Mucosa of descending colon (tissue), 3 donors: Measurements from ENCODE around the gene MTG1. TPM values are rescaled to one million over a fixed set of nuclear protein-coding genes. Genes with fewer than 3 reads are reported as not detected.

ENCODE experiments used
- ATAC-seq: fragments of 200-7000 bp; cut with Tn5 transposase; one replicate; pipeline ENCODE4 v1.9.1; 2020; ENCODE audit warnings: mild to moderate bottlenecking, moderate library complexity
- DNase-seq, 3 donors: peaks; one replicate each; pipeline ENCODE4 v3.0.0-alpha.2; 2020
- H3K36me3 ChIP-seq: fragments of 200-600 bp; one replicate; pipeline ENCODE4 v1.8.0; 2021; ENCODE audit warnings: low read depth, mild to moderate bottlenecking
- H3K4me1 ChIP-seq: fragments of 200-600 bp; one replicate; pipeline ENCODE4 v1.8.0; 2021; ENCODE audit warnings: low read depth, mild to moderate bottlenecking
- H3K4me3 ChIP-seq: fragments of 200-600 bp; one replicate; pipeline ENCODE4 v1.8.0; 2021; ENCODE audit warnings: mild to moderate bottlenecking
- H3K9me3 ChIP-seq: fragments of 200-600 bp; one replicate; pipeline ENCODE4 v1.8.0; 2021; ENCODE audit warnings: mild to moderate bottlenecking
- intact Hi-C, 2 donors: fragments of 100-400 bp; cut with DNase I in 1 of 2; cut with micrococcal nuclease in 1 of 2; formaldehyde crosslinking; loops; one replicate each; pipeline versions ENCODE4 v1.11.0 to v1.11.1; 2022; cut with DNase I, micrococcal nuclease
- total RNA-seq, 3 donors: library from RNA; stranded (reverse); fragmentation: NEBNext Ultra II Directional in 2 of 3; extraction: Animal tissue kit (Norgen Biotek cat#: 25700) in 2 of 3; gene quantifications; one replicate each; pipeline versions ENCODE4 v1.2.1 to v1.2.4, GENCODE V29; 2021 to 2023
- TF ChIP-seq, protein P1 (sequence below): fragments of 200-600 bp; IDR thresholded peaks from one replicate; pipeline ENCODE4 v1.8.0; 2022; ENCODE audit warnings: antibody characterized with exemption, mild to moderate bottlenecking
- donor health status: DM: no; HTN: no; CAD: no; lungs with moderate emphysema.
- donor health status: DM: no; HTN: no; CAD: no.
- donor health status: DM: no; HTN: yes; CAD: no.

MTG1 gene
- total RNA-seq, 3 donors from 2014 or later, result 43.6 to 52.7 (median 45.6) TPM

DNA sequence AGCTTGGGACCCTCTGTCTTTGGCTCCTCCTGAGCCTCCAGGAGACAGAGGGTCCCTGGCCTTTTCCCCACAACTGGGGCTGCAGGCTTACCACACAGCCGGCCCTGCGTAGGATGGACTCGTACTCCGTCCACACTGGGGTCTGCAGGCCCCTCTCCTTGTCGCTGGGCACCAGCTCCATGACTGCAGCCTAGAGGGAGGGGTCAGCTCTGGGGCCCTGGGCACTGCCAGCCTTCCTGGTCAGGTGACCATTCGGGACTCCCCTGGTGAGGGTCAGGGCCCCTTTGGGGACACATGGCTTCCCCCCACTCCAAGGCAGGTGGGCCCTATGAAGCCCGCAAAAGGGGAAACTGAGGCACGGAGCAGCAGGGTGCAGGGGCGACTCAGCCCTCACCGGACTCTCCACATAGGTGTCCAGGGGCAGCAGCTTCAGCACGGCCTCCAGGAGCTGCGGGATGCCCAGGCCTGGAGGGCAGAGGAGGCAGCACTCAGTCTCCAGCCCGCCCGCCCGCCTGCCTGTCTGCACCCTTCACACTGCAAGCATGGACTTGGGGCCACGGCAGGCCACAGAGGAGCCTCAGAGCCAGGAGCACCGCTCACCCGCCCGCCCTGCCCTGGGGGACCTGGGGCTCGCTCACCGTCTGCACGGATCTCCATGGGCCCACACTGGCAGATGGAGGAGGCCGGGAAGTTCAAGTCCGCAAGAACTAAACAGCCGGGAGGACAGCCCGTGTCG lies 37.2 kb upstream of the MTG1 start:
- no peak overlapping the region for H3K4me3 ChIP-seq
- ATAC-seq (peak; percentile 1), DNase-seq (no peak)
- TF ChIP-seq, protein P1, sequence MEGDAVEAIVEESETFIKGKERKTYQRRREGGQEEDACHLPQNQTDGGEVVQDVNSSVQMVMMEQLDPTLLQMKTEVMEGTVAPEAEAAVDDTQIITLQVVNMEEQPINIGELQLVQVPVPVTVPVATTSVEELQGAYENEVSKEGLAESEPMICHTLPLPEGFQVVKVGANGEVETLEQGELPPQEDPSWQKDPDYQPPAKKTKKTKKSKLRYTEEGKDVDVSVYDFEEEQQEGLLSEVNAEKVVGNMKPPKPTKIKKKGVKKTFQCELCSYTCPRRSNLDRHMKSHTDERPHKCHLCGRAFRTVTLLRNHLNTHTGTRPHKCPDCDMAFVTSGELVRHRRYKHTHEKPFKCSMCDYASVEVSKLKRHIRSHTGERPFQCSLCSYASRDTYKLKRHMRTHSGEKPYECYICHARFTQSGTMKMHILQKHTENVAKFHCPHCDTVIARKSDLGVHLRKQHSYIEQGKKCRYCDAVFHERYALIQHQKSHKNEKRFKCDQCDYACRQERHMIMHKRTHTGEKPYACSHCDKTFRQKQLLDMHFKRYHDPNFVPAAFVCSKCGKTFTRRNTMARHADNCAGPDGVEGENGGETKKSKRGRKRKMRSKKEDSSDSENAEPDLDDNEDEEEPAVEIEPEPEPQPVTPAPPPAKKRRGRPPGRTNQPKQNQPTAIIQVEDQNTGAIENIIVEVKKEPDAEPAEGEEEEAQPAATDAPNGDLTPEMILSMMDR, result no peak
- intact Hi-C loops, result no loop called here
- no peaks in the 10 kb centered on the region for H3K36me3 ChIP-seq
- H3K9me3 ChIP-seq, result no peaks in the 10 kb centered on the region
- peaks cover 13% of the 10 kb centered on the region for H3K4me1 ChIP-seq

DNA sequence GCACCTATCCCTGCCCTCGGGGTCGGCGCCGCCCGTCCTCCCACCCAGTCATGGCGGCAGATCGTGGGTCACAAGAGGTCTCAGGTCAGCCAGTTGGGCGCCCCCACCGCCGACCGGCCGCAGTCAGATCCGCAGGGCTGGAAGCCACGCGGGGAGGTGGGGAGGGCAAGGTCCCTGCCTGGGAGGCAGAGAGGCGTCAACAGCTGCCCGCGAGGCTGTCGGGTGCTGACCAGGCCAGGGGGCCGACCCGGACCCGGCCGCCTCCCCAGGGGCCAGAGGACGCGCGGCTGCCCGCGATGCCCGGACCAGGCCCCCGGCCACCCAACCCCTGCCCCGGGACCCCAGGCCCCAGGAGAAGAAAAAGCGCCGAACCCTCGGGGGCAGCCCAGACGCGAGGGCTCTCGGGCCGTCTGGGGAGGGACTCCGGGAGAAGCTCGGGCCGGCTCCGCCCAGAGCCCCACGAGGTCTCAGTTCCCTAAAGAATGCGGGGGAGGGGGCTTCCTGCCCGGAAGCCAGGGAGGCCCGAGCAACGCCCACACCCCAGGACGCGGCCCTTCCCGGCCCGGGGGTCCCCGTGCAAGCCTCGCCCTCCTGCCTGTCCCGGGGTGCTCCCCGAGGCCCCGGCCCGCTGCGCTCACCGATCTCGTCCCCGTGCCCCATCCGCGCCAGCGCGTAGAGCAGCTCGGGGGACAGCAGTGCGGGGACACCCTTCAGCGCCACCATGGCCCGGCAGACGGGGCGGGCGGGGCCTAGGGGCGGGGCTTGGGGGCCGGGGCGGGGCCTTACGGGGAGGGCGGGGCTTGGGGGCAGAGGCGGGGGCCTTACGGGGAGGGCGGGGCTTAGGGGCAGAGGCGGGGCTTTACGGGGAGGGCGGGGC lies 36.4 kb upstream of the MTG1 start, which contains the start of gene FUOM:
Gene FUOM, minus strand, starts transcription at position 735 of the 877 bp plus-strand sequence. Its CDS starts 12 bp downstream, at position 723.
- Histone ChIP-seq H3K36me3 (no peaks in the 10 kb centered on the region), H3K9me3 (no peaks in the 10 kb centered on the region), H3K4me1 (peaks cover 13% of the 10 kb centered on the region), H3K4me3 (peak within 1 kb of the TSS; percentile 32)
- intact Hi-C loops, result no loop called here
- DNase-seq, result peak; percentile 57 to 84 (median 78)
- TF ChIP-seq, protein P1, result no peak
- peak; percentile 82 for ATAC-seq

DNA sequence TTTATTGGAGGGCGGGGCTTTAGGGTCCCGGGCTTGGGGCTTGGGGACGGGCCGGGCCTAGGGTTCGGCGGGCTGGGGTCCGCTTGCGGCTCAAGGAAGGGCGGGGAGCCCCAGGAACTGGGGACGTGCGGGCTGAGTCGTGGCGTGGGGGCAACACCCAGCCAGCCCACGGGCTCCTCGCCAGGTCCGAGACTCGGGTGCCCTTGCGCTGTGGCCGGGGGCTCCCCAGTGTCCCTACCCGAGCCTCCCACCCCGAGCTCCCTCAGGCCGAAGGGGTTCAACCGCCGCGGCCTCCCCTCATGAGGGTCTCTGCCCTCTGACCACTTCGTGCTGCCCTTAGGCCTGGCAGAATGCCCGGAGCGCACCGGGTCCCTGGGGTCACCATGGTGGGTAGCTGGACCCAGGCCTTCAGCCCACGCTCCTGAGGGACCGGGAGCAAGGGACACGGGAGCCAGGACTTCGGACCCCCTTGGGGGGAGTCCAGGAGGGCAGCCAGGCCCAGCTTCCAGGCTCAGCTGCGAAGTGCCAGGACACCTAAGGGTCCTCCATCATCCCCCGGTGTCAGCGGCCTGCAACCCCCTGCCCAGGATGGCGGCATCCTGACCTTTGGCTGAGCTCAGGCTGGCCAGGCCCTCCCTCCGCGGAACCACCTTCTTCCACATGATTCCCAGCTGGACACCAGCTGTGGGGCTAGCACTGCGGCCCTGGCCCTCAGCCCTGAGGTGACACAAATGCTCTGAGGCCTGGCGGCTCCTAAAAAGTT lies 35.6 kb upstream of the MTG1 start:
- ATAC-seq (no peak), DNase-seq (peak in 2 of 3 donors; percentile 71 to 82)
- Histone ChIP-seq H3K4me3 (no peak overlapping the region), H3K9me3 (no peaks in the 10 kb centered on the region), H3K4me1 (peaks cover 13% of the 10 kb centered on the region), H3K36me3 (no peaks in the 10 kb centered on the region)
- intact Hi-C loops, result no loop called here
- TF ChIP-seq, protein P1, result no peak

DNA sequence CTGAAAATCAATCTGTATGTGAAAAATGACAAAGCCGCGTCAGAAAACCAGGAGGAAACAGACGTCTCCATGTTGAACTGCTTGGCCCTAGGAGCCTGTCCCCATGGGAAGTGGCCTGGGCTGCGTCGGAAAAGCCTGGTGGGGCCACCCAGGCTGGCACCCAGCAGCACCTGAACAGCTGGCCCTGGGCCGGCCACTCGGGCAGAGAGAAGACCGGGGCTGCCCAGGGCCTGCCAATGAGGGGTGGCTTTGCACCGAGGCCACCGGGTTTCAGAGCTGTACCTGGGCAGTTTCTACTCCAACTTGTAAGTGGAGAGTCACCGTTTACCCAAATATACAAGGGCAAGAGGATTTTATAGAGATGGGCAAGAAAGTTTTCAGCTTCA lies 35.0 kb upstream of the MTG1 start:
- Histone ChIP-seq H3K9me3 (no peaks in the 10 kb centered on the region), H3K4me3 (no peak overlapping the region), H3K4me1 (peaks cover 13% of the 10 kb centered on the region), H3K36me3 (no peaks in the 10 kb centered on the region)
- no peak for ATAC-seq
- TF ChIP-seq, protein P1, result no peak
- peak in 1 of 3 donors; percentile 34 for DNase-seq
- intact Hi-C loops, result no loop called here

DNA sequence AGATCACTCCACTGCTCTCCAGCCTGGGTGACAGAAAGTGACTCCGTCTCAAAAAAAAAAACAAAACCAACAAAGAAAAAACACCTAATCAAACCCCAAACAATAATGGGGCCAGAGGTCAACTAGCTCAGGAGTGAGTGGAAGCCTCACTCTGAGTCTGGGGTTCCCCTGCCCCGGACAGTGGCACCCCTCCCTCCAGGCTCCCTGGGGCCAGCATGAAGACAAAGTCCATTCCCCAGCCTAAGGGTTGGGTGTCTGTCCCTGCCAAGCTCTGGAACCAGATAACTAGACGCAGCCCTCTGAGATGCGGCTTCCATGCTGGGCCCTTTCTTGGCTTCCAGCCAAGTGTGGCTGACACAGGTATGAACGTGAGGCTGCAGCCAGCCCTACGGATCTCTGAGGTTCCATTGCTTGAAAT lies 34.4 kb upstream of the MTG1 start:
- ATAC-seq, result peak; percentile 44
- intact Hi-C loops, result no loop called here

More for the DNA sequence above, 34.4 kb upstream of the MTG1 start:
- peak in 2 of 3 donors; percentile 79 to 82 for DNase-seq
- TF ChIP-seq, protein P1, result no peak
- H3K36me3 ChIP-seq, result no peaks in the 10 kb centered on the region
- H3K4me3 ChIP-seq, result no peak overlapping the region
- peaks cover 18% of the 10 kb centered on the region for H3K4me1 ChIP-seq
- H3K9me3 ChIP-seq, result no peaks in the 10 kb centered on the region
